Right lobe of liver (tissue), 6 donors: ENCODE results near the gene ADCY5. TPM values are rescaled to one million over a fixed set of nuclear protein-coding genes. Genes with fewer than 3 reads are reported as not detected.

Source experiments
- ATAC-seq, 4 donors: fragments of 200-7000 bp; cut with Tn5 transposase; one replicate each; pipeline ENCODE4 v1.9.1; 2020; ENCODE audit warnings: mild to moderate bottlenecking in 4 of 4, moderate library complexity in 4 of 4
- DNase-seq, 3 donors: peaks; one replicate each; pipeline ENCODE4 v3.0.0-alpha.2; 2020
- H3K27ac ChIP-seq, 3 donors: fragments of 200-600 bp; one replicate each; pipeline ENCODE4 v1.8.0; 2022
- H3K27me3 ChIP-seq, 2 donors: fragments of 200-600 bp; one replicate each; pipeline ENCODE4 v1.8.0; 2022
- H3K36me3 ChIP-seq, 4 donors: fragments of 200-600 bp; sonication (generic) in 1 of 4; one replicate each; pipeline versions ENCODE4 v1.5.1 to v1.8.0; 2017 to 2022; ENCODE audit warnings: control low read depth in 1 of 4
- H3K4me1 ChIP-seq, 4 donors: fragments of 200-600 bp; sonication (generic) in 1 of 4; one replicate each; pipeline versions ENCODE4 v1.5.1 to v1.8.0; 2017 to 2022; ENCODE audit warnings: control low read depth in 1 of 4
- H3K4me3 ChIP-seq, 3 donors: fragments of 200-600 bp; one replicate each; pipeline ENCODE4 v1.8.0; 2022
- H3K9me3 ChIP-seq, 4 donors: fragments of 200-600 bp; sonication (generic) in 1 of 4; one replicate each; pipeline versions ENCODE4 v1.5.1 to v1.8.0; 2017 to 2022; ENCODE audit warnings: control low read depth in 1 of 4
- POLR2A ChIP-seq: fragments of 450-650 bp; IDR thresholded peaks from one replicate; pipeline ENCODE4 v1.6.1; 2017; ENCODE audit warnings: antibody characterized with exemption, mild to moderate bottlenecking
- WGBS: methylation state at CpG from one replicate; pipeline ENCODE4 v1.1.6; 2018; ENCODE audit warnings: low coverage, low lambda C conversion rate; ENCODE audit not compliant: insufficient coverage; ENCODE audit errors: missing lambda C conversion rate; 5-methylcytosine and 5-hydroxymethylcytosine counted together
- intact Hi-C, 2 donors: fragments of 100-400 bp; cut with DNase I; formaldehyde crosslinking; loops; one replicate each; pipeline versions ENCODE4 v1.11.2 to v1.14.1; 2022
- total RNA-seq, 6 experiments: library from RNA; depleted of rRNA in 2 of 6; stranded (reverse); fragments of >200 nt in 2 of 6; fragmentation: NEBNext Ultra II Directional in 3 of 6; extraction: Animal tissue kit (Norgen Biotek cat#: 25700) in 3 of 6; gene quantifications; one replicate each; pipeline versions ENCODE4 v1.1.0 to v1.2.4, GENCODE V29; 2016 to 2023
- TF ChIP-seq, protein P1 (sequence below), 4 donors: fragments of 200-600 bp in 3 of 4; fragments of 450-650 bp in 1 of 4; IDR thresholded peaks; one replicate each; pipeline versions ENCODE4 v1.5.1 to v1.8.0; 2016 to 2022; ENCODE audit warnings: antibody characterized with exemption in 4 of 4, mild to moderate bottlenecking in 2 of 4
- donor health status: DM: no; HTN: yes; CAD: no.
- donor health status: DM: no; HTN: no; CAD: no.
- donor health status: DM: no; HTN: no; CAD: no.
- donor health status: DM: no; HTN: yes; CAD: no.
- donor health status: DM: no; HTN: yes; CAD: no.

ADCY5 gene
- total RNA-seq, 6 experiments from 2014 or later, result 1.9 to 3.7 (median 2.7) TPM

DNA sequence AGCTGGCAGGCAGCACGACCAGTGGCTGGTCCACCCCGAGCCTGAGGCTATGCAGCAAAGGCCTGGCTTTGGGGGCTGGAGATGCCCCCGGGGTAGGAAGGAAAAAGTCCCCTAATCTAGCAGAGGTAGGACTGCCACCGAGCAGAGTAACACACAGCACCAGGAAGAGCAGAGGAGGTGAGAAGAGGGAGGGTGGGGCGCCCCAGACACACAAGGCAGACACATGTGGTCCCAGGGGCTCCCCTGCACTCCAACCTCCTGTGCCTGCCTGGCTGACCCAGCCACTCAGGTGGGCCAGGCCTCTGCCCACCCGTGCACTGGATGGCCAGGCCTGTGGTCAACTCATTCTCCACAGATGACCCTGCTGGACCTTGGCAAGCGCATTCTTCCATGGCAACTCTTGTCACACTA lies 112.4 kb downstream of the ADCY5 start:
- H3K27me3 ChIP-seq, result no peaks in the 10 kb centered on the region
- no peak overlapping the region for H3K27ac ChIP-seq
- H3K4me3 ChIP-seq, result no peak overlapping the region
- H3K4me1 ChIP-seq, result no peaks in the 10 kb centered on the region
- intact Hi-C loops, result no loop called here
- no peaks in the 10 kb centered on the region for H3K36me3 ChIP-seq
- WGBS, result 80% methylated on average over 1 of the region's 7 CpGs
- peak in 1 of 3 donors; percentile 35 for DNase-seq
- peak in 2 of 4 donors; percentile 8 to 16 for ATAC-seq
- no peaks in the 10 kb centered on the region for H3K9me3 ChIP-seq
- TF ChIP-seq POLR2A, result no peak
- TF ChIP-seq, protein P1, sequence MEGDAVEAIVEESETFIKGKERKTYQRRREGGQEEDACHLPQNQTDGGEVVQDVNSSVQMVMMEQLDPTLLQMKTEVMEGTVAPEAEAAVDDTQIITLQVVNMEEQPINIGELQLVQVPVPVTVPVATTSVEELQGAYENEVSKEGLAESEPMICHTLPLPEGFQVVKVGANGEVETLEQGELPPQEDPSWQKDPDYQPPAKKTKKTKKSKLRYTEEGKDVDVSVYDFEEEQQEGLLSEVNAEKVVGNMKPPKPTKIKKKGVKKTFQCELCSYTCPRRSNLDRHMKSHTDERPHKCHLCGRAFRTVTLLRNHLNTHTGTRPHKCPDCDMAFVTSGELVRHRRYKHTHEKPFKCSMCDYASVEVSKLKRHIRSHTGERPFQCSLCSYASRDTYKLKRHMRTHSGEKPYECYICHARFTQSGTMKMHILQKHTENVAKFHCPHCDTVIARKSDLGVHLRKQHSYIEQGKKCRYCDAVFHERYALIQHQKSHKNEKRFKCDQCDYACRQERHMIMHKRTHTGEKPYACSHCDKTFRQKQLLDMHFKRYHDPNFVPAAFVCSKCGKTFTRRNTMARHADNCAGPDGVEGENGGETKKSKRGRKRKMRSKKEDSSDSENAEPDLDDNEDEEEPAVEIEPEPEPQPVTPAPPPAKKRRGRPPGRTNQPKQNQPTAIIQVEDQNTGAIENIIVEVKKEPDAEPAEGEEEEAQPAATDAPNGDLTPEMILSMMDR (IDR thresholded peaks at IDR 0.05), result no peak

DNA sequence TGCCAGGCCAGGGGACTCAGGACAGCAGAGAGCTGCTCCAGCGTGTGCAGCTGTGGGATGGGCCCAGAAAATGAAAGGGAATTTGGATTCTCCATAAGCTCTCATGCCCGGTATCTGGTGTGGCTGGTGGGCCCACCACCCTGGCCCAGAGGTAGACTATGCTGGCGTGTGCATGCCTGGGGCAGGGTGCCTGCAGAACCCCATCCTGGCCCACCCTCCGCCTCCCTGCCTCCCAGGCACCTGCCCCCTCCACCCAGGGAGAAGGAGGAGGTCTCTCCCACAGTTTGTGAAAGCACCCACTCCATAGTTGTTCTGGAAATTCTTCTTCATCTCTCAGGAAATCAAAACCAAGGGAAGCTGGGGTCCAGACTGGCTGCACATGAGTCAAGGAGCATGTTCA lies 112.9 kb downstream of the ADCY5 start:
- intact Hi-C loops, result no loop called here
- Histone ChIP-seq H3K27me3 (no peaks in the 10 kb centered on the region), H3K4me3 (no peak overlapping the region), H3K36me3 (no peaks in the 10 kb centered on the region), H3K27ac (no peak overlapping the region), H3K9me3 (no peaks in the 10 kb centered on the region), H3K4me1 (no peaks in the 10 kb centered on the region)
- peak in 1 of 3 donors; percentile 33 for DNase-seq
- no peak for TF ChIP-seq POLR2A
- TF ChIP-seq, protein P1 (IDR thresholded peaks at IDR 0.05), result no peak
- WGBS, result no CpG with 5 or more reads among the region's 4 CpGs
- ATAC-seq, result no peak

DNA sequence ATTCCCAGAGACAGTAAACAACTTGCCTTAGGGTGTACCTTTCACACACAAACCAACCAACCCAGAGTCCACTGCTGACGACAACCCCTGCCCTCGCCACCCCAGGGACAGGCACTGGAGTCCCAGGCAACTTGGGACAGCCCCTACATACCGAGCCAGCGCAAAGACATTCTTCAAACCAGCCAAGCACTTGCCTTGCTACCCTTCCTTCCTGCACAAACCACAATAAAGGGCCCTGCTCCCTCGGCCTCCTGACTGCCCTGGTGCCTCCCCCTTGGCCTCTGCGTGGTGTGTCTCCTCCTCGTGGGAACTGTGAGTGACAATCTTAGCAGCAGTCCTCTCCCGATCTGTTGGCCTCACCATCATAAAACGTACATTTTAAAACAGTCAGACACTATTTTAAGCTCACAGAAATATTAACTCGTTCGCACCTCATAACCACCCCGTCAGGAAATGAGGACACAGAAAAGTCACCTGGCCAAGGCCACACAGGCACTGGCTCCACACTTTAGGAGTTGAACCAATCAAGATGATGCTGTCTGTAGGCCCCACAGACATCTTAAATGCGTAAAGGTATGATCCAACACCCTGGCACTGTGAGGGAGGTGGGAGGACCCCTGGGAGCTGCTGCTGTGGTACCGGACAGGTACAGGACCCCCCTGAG lies 113.8 kb downstream of the ADCY5 start:
- Histone ChIP-seq H3K27me3 (no peaks in the 10 kb centered on the region), H3K9me3 (no peaks in the 10 kb centered on the region), H3K27ac (no peak overlapping the region), H3K4me3 (no peak overlapping the region), H3K36me3 (no peaks in the 10 kb centered on the region), H3K4me1 (peaks cover 0 to 9% (median 4%) of the 10 kb centered on the region in 4 donors)
- TF ChIP-seq, protein P1 (IDR thresholded peaks at IDR 0.05), result no peak
- no peak for TF ChIP-seq POLR2A
- WGBS, result 53% methylated on average over 9 of the region's 14 CpGs
- DNase-seq, result peak in 1 of 3 donors; percentile 10
- ATAC-seq, result no peak
- intact Hi-C loops, result no loop called here

GRCh38 chr3:123334056-123334455 lies 114.8 kb downstream of the ADCY5 start:
- Histone ChIP-seq H3K4me3 (no peak overlapping the region), H3K9me3 (no peaks in the 10 kb centered on the region), H3K36me3 (no peaks in the 10 kb centered on the region), H3K27me3 (no peaks in the 10 kb centered on the region), H3K27ac (no peak overlapping the region), H3K4me1 (peaks cover 0 to 14% (median 5%) of the 10 kb centered on the region in 4 donors)
- TF ChIP-seq POLR2A, result no peak
- TF ChIP-seq, protein P1 (IDR thresholded peaks at IDR 0.05), result no peak
- intact Hi-C loops, result no loop called here
- ATAC-seq, result no peak
- WGBS, result 79% methylated on average over 2 of the region's 7 CpGs
- peak in 1 of 3 donors; percentile 18 for DNase-seq
